ENCODE data around the gene IL3.

IL3 gene

DNA sequence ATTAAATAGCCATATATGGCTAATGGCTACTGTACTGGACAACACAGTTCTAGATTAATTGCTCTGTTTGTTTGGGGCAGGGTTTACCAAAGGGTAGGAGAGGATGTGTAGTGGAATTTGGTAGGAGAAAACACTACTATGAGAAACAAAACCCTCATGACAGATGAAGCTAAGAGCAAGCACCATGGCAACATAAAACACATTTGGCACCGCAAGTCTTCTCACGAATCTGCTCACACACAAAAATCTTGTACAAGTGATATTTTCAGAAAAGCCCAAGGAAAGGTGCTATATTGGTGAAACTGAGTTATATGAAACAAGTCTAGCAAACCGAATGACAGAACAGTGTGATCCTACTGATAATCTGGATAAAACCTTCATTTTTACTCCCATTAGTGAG is 51.7 kb downstream of the IL3 start:
- DNase-seq (ENCODE audit: low read depth) = no peak
- no peak overlapping the region for H3K4me3 ChIP-seq (ENCODE audit: low read depth, low read length)
- TF ChIP-seq, protein P1, sequence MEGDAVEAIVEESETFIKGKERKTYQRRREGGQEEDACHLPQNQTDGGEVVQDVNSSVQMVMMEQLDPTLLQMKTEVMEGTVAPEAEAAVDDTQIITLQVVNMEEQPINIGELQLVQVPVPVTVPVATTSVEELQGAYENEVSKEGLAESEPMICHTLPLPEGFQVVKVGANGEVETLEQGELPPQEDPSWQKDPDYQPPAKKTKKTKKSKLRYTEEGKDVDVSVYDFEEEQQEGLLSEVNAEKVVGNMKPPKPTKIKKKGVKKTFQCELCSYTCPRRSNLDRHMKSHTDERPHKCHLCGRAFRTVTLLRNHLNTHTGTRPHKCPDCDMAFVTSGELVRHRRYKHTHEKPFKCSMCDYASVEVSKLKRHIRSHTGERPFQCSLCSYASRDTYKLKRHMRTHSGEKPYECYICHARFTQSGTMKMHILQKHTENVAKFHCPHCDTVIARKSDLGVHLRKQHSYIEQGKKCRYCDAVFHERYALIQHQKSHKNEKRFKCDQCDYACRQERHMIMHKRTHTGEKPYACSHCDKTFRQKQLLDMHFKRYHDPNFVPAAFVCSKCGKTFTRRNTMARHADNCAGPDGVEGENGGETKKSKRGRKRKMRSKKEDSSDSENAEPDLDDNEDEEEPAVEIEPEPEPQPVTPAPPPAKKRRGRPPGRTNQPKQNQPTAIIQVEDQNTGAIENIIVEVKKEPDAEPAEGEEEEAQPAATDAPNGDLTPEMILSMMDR (IDR thresholded peaks at IDR 0.05; ENCODE audit: low read depth, low read length, missing control alignments) = no peak
- in situ Hi-C loops (cut with HindIII; ENCODE audit: low sequenced_read_pairs) = no loop called here
